ENCODE results near the gene PIP4K2A.
A peak's percentile ranks its signal among the peaks of the same experiment; 100 is the strongest.
"Not testable (repeated sequence)": the region's sequence is repeated elsewhere in the genome, so short reads cannot be mapped to it uniquely, and the experiment has no call there.

Gene PIP4K2A

DNA sequence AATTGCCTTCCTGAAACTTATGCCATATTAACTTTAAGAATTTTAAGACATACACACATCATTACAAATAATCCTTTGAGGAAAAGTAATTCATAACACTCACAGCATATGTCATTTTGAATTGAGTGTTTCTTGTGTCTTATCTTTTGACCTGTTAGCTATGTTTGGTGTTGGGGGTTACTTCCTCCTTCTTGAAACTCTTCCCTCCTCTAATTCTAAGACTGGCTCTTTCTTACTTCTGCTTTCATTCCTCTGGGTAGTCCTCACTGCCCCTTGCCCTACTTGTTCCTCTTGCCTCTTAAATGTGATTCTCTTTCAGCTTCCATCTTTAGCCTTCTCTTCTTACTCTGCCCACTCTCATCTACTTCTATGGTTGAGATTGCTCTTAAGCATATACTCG lies 28.3 kb upstream of the PIP4K2A start:
- H3K9ac ChIP-seq = no peak overlapping the region
- peak overlapping the region in 3 of 11 experiments; percentile 24 to 45 (median 38); a peak in 6 of 22 replicates for H3K27ac ChIP-seq
- no peak for TF ChIP-seq Cebpa-rat (IDR thresholded peaks at IDR 0.05)
- no peaks in the 10 kb centered on the region for H3K27me3 ChIP-seq
- peaks cover 0 to 7% (median 0%) of the 10 kb centered on the region in 11 experiments; a peak in 3 of 22 replicates for H3K9me3 ChIP-seq (replicated peaks in 1 of 11)
- peaks cover 0 to 40% (median 9%) of the 10 kb centered on the region in 10 experiments; a peak in 12 of 20 replicates for H3K4me1 ChIP-seq
- H3K36me3 ChIP-seq = no peaks in the 10 kb centered on the region
- H3K4me2 ChIP-seq = peak overlapping the region in 5 of 11 experiments; percentile 51 to 74 (median 52); a peak in 10 of 22 replicates
- no peak overlapping the region for H3K4me3 ChIP-seq
- no peaks in the 10 kb centered on the region for H4K20me1 ChIP-seq

DNA sequence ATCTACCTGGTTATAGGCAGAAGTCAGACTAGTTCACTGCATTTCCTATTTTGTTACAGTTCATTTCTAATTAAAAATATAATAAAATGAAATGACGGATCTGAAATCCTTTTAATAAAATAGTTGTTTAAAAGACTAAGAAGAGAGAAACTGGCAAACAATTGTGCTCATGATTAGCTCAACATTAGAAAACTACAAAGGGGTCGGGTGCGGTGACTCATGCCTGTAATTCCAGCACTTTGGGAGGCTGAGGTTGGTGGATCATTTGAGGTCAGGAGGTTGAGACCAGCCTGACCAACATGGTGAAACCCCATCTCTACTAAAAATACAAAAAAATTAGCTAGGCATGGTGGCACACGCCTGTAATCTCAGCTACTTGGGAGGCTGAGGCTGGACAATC lies 27.3 kb upstream of the PIP4K2A start:
- H3K9ac ChIP-seq; H3K9me3 ChIP-seq (replicated peaks in 1 of 11); H3K27ac ChIP-seq; H3K27me3 ChIP-seq; H3K4me3 ChIP-seq; H3K36me3 ChIP-seq; H4K20me1 ChIP-seq: not testable (repeated sequence)
- H3K4me1 ChIP-seq = peaks cover 0 to 44% (median 10%) of the 10 kb centered on the region in 10 experiments; a peak in 12 of 20 replicates
- peak overlapping the region in 3 of 11 experiments; percentile 51 to 74 (median 60); a peak in 3 of 22 replicates for H3K4me2 ChIP-seq

DNA sequence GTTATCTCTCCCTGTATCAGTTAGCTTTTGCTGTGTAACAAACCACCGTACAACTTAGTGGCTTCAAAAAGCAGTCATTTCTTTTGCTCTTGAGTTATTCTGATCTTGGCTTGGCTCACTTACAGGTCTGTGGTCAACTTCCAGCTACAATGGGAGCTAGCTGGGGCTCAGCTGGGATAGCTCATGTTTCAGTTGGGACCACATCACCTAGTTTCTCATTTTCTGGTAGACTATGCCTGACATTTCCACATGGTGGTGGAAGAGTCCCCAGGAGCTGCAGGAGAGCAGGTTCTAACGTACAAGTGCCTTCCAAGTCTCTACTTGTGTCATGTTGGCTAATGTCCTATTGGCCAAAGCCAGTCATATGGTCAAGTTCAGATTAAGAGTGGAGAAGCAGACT lies 25.8 kb upstream of the PIP4K2A start:
- Histone ChIP-seq H3K9me3 (replicated peaks in 1 of 11) (peaks cover 0 to 7% (median 0%) of the 10 kb centered on the region in 11 experiments; a peak in 3 of 22 replicates), H3K36me3 (no peaks in the 10 kb centered on the region), H3K9ac (no peak overlapping the region), H3K4me1 (peaks cover 0 to 44% (median 10%) of the 10 kb centered on the region in 10 experiments; a peak in 12 of 20 replicates), H3K4me2 (no peak overlapping the region), H3K27ac (no peak overlapping the region), H3K4me3 (no peak overlapping the region), H4K20me1 (no peaks in the 10 kb centered on the region), H3K27me3 (no peaks in the 10 kb centered on the region)
- no peak for TF ChIP-seq Cebpa-rat (IDR thresholded peaks at IDR 0.05)

DNA sequence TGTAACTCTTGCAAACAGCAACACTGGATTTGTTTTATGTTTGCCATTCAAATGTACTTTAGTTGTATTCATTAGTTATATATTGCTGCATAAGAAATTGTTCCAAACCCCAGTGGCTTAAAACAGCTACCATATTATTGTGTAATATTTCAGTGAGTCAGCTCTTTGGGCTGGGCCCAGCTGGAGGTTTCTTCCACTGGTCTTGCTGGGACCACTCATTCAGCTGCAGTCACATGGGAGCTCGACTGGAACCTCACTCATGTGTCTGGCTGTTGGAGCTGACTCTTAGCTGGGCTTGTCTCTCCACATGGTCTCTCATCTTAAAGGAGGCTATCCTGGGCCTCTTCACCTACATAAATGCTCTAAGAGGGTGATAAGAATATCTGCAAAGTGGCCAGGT lies 23.2 kb upstream of the PIP4K2A start:
- peaks cover 0 to 27% (median 5%) of the 10 kb centered on the region in 10 experiments; a peak in 12 of 20 replicates for H3K4me1 ChIP-seq
- peak in 7 of 11 experiments; percentile 26 to 58 (median 49); a peak in 8 of 22 replicates for TF ChIP-seq Cebpa-rat (IDR thresholded peaks at IDR 0.05)
- H3K4me2 ChIP-seq = peak overlapping the region in 6 of 11 experiments; percentile 15 to 58 (median 34); a peak in 12 of 22 replicates
- no peaks in the 10 kb centered on the region for H3K36me3 ChIP-seq
- no peaks in the 10 kb centered on the region for H4K20me1 ChIP-seq
- H3K9me3 ChIP-seq (replicated peaks in 1 of 11) = peaks cover 0 to 7% (median 0%) of the 10 kb centered on the region in 11 experiments; a peak in 1 of 22 replicates
- no peak overlapping the region for H3K4me3 ChIP-seq
- no peak overlapping the region for H3K27ac ChIP-seq
- H3K9ac ChIP-seq = no peak overlapping the region
- no peaks in the 10 kb centered on the region for H3K27me3 ChIP-seq

DNA sequence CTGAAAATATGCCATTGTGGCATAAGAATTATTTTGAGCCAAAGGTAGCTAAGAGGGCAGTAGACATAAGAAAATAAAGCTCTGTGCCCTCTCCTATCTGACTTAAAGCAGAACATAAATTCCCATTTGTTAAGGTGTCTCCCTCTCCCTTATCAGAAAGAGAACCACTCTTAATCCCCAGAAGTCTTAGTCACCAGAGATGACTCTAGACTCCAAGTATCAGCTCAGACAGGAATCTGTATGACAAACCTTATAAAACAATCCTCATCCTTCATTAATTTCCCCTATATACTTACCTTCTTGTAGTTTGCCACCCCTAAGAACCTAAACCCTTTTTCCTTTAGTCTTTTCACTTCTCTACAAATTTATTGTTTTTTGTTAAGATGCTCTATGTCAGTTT lies 21.8 kb upstream of the PIP4K2A start:
- no peak overlapping the region for H3K4me3 ChIP-seq
- H4K20me1 ChIP-seq = no peaks in the 10 kb centered on the region
- no peak for TF ChIP-seq Cebpa-rat (IDR thresholded peaks at IDR 0.05)
- H3K9me3 ChIP-seq (replicated peaks in 1 of 11) = peaks cover 0 to 7% (median 0%) of the 10 kb centered on the region in 11 experiments; a peak in 1 of 22 replicates
- no peak overlapping the region for H3K9ac ChIP-seq
- no peak overlapping the region for H3K4me2 ChIP-seq
- no peaks in the 10 kb centered on the region for H3K36me3 ChIP-seq
- peaks cover 0 to 17% (median 3%) of the 10 kb centered on the region in 10 experiments; a peak in 10 of 20 replicates for H3K4me1 ChIP-seq
- H3K27me3 ChIP-seq = no peaks in the 10 kb centered on the region
- no peak overlapping the region for H3K27ac ChIP-seq

DNA sequence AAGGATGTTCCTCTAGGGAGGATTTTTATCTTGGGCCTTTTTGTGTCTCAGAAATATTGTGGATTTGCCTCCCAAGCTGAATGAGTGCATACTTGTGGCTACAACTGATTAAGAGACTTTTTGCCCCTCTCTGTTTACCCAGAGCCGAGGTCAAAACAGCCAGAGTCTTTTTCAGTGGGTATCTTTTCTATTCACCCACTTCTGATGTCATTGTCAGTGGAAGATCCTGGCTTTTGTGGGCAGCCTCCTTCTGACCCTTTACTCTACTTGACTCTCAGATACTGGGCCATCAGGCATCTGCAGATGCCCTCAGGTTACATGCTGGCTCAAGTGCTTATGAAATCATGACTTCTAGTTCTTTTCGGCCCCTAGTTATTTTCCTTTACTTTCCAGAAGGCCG lies 19.6 kb upstream of the PIP4K2A start:
- Histone ChIP-seq H3K27ac (no peak overlapping the region), H3K36me3 (no peaks in the 10 kb centered on the region), H4K20me1 (no peaks in the 10 kb centered on the region), H3K27me3 (no peaks in the 10 kb centered on the region), H3K4me3 (no peak overlapping the region), H3K4me2 (no peak overlapping the region), H3K9ac (no peak overlapping the region), H3K4me1 (peaks cover 0 to 17% (median 3%) of the 10 kb centered on the region in 10 experiments; a peak in 10 of 20 replicates), H3K9me3 (replicated peaks in 1 of 11) (no peaks in the 10 kb centered on the region)
- TF ChIP-seq Cebpa-rat (IDR thresholded peaks at IDR 0.05) = no peak

DNA sequence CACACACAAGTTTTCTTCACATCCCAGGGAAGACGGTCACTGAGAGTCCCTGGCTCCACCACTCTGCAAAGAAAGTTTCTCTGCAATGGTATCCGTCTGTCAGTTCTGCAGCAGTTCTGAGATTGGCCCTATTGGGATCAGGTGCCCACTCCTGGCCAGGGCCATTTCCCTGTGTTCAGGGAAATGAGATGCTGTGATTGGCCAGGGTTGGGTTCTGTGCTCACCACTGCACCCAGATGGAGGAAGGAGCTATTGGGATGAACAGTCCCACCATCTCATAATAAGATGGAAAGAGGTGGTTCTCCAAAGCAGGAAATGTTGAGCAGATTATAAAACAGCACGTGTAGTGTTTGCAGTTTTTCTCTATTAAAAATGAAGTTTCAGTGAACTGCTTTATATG lies 13.3 kb upstream of the PIP4K2A start:
- no peak for TF ChIP-seq Cebpa-rat (IDR thresholded peaks at IDR 0.05)

DNA sequence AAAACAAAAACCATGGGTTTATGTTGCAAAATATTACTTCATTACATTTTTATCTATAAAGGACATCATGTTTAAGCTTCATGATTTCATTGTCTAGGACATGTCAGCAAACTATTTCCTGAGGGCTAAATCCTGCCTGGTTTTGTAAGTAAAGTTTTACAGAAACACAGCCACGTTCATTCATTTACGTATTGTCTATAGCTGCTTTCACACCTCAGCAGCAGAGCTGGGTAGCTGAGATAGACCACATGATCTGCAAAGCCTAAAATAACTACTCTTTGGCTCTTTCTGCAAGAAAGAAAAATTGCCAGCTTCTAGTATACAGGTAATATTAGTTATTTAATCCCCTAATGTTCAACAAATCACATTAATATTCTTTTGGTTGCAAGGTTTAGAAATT lies 12.7 kb upstream of the PIP4K2A start:
- no peaks in the 10 kb centered on the region for H3K9me3 ChIP-seq (replicated peaks in 1 of 11)
- no peak overlapping the region for H3K9ac ChIP-seq
- no peak overlapping the region for H3K4me2 ChIP-seq
- H4K20me1 ChIP-seq = peaks cover 0 to 20% (median 6%) of the 10 kb centered on the region in 11 experiments; a peak in 10 of 22 replicates
- H3K4me1 ChIP-seq = peaks cover 16 to 28% (median 21%) of the 10 kb centered on the region in 10 experiments
- H3K36me3 ChIP-seq = no peaks in the 10 kb centered on the region
- no peak overlapping the region for H3K4me3 ChIP-seq
- H3K27ac ChIP-seq = no peak overlapping the region
- TF ChIP-seq Cebpa-rat (IDR thresholded peaks at IDR 0.05) = no peak
- peaks cover 6 to 47% (median 29%) of the 10 kb centered on the region in 11 experiments; a peak in 18 of 22 replicates for H3K27me3 ChIP-seq

More for the DNA sequence above, 13.3 kb upstream of the PIP4K2A start:
- Histone ChIP-seq H3K4me1 (peaks cover 13 to 25% (median 19%) of the 10 kb centered on the region in 10 experiments), H3K4me3 (no peak overlapping the region), H3K4me2 (no peak overlapping the region), H3K9ac (no peak overlapping the region), H3K27ac (no peak overlapping the region), H4K20me1 (peaks cover 0 to 16% (median 5%) of the 10 kb centered on the region in 11 experiments; a peak in 10 of 22 replicates), H3K36me3 (no peaks in the 10 kb centered on the region), H3K9me3 (replicated peaks in 1 of 11) (no peaks in the 10 kb centered on the region), H3K27me3 (peaks cover 6 to 41% (median 28%) of the 10 kb centered on the region in 11 experiments; a peak in 18 of 22 replicates)

DNA sequence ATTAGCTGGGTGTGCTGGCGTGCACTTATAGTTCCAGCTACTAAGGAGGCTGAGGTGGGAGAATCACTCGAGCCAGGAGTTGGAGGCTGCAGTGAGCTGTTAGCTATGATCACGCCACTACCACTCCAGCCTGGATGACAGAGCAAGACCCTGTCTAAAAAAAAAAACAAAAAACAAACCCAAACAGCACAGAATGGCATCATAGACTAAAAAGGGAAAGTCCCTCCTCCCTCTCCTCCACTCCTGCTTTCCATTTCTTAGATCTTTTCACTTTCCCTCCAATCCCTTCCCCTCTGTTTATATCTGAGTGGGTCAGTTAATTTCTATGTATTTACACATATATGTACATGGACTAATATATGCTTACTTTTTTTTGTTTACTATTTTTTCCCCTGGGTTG lies 10.4 kb upstream of the PIP4K2A start:
- Histone ChIP-seq H3K4me1 (peaks cover 16 to 35% (median 21%) of the 10 kb centered on the region in 10 experiments), H3K4me3 (no peak overlapping the region), H3K9ac (no peak overlapping the region), H3K4me2 (no peak overlapping the region; a peak in 1 of 22 replicates), H3K36me3 (no peaks in the 10 kb centered on the region), H3K27ac (no peak overlapping the region), H3K27me3 (peaks cover 6 to 49% (median 29%) of the 10 kb centered on the region in 11 experiments; a peak in 18 of 22 replicates), H4K20me1 (peaks cover 0 to 20% (median 6%) of the 10 kb centered on the region in 11 experiments; a peak in 10 of 22 replicates), H3K9me3 (replicated peaks in 1 of 11) (no peaks in the 10 kb centered on the region)
- no peak for TF ChIP-seq Cebpa-rat (IDR thresholded peaks at IDR 0.05)

Data from BLaER1 treated with 17β-estradiol and CSF1 and Interleukin-3, amounts not matched to agents 10 nM and 100 nM (cell line).